ENCODE measurements around the gene HDAC3. TPM values are rescaled to one million over a fixed set of nuclear protein-coding genes. Genes with fewer than 3 reads are reported as not detected.

Gene HDAC3
- total and polyA plus RNA-seq, 11 donors, result 24.5 to 39.0 (median 32.3) TPM

- Histone ChIP-seq H3K9me3 (no peaks in the 10 kb centered on the region), H3K36me3 (peaks cover 0 to 74% (median 35%) of the 10 kb centered on the region in 9 donors)
These were observed 36.5 kb upstream of the HDAC3 start for GRCh38 chr5:141672841-141673813.

GRCh38 chr5:141672071-141672840 is 35.6 kb upstream of the HDAC3 start:
- 93 to 94% (median 94%) methylated on average over 21 to 23 of the region's 23 CpGs for WGBS, 4 donors
- intact Hi-C loops (cut with DNase I), result no loop called here
- Histone ChIP-seq H3K9me3 (no peaks in the 10 kb centered on the region), H3K27ac (no peak overlapping the region), H3K4me3 (no peak overlapping the region), H3K4me1 (peaks cover 0 to 12% (median 0%) of the 10 kb centered on the region in 12 donors), H3K36me3 (peaks cover 0 to 71% (median 36%) of the 10 kb centered on the region in 9 donors), H3K27me3 (no peaks in the 10 kb centered on the region)
- no peak for TF ChIP-seq POLR2A (IDR thresholded peaks at IDR 0.05)
- DNase-seq (no peak), ATAC-seq (peak in 1 of 4 donors; percentile 17)

More at GRCh38 chr5:141672841-141673813, 36.5 kb upstream of the HDAC3 start:
- Histone ChIP-seq H3K27me3 (no peaks in the 10 kb centered on the region), H3K4me1 (peaks cover 0 to 12% (median 0%) of the 10 kb centered on the region in 12 donors), H3K27ac (peak overlapping the region in 2 of 12 donors; percentile 19 to 59), H3K4me3 (no peak overlapping the region)
- DNase-seq (peak in 1 of 5 donors; percentile 39), ATAC-seq (peak in 2 of 4 donors; percentile 65 to 73)
- no peak for TF ChIP-seq POLR2A (IDR thresholded peaks at IDR 0.05)
- TF ChIP-seq CTCF (IDR thresholded peaks at IDR 0.05), result no peak
- intact Hi-C loops (cut with DNase I), result no loop called here
- 77 to 81% (median 79%) methylated on average over 9 to 19 of the region's 19 CpGs for WGBS, 4 donors

- Histone ChIP-seq H3K27ac (no peak overlapping the region), H3K36me3 (peaks cover 0 to 71% (median 38%) of the 10 kb centered on the region in 9 donors), H3K4me3 (no peak overlapping the region), H3K9me3 (no peaks in the 10 kb centered on the region), H3K4me1 (peaks cover 0 to 12% (median 0%) of the 10 kb centered on the region in 12 donors), H3K27me3 (no peaks in the 10 kb centered on the region)
- DNase-seq, result no peak
- intact Hi-C loops (cut with DNase I), result no loop called here
- ATAC-seq, result no peak
- TF ChIP-seq POLR2A (IDR thresholded peaks at IDR 0.05) (no peak), CTCF (IDR thresholded peaks at IDR 0.05) (no peak)
- 83 to 87% (median 86%) methylated on average over 4 of the region's 4 CpGs for WGBS, 4 donors
These were observed 32.9 kb upstream of the HDAC3 start for GRCh38 chr5:141669520-141669919.

GRCh38 chr5:141668601-141669265 is 32.1 kb upstream of the HDAC3 start:
- peaks cover 0 to 12% (median 0%) of the 10 kb centered on the region in 12 donors for H3K4me1 ChIP-seq
- no peak overlapping the region for H3K4me3 ChIP-seq
- no peaks in the 10 kb centered on the region for H3K27me3 ChIP-seq
- peaks cover 0 to 73% (median 45%) of the 10 kb centered on the region in 9 donors for H3K36me3 ChIP-seq
- H3K9me3 ChIP-seq, result no peaks in the 10 kb centered on the region
- no peak overlapping the region for H3K27ac ChIP-seq
- ATAC-seq, result no peak
- intact Hi-C loops (cut with DNase I), result no loop called here
- no peak for DNase-seq
- 71 to 83% (median 77%) methylated on average over 8 of the region's 8 CpGs for WGBS, 4 donors
- TF ChIP-seq POLR2A (IDR thresholded peaks at IDR 0.05) (no peak), CTCF (IDR thresholded peaks at IDR 0.05) (no peak)

Data from heart left ventricle (tissue), 16 donors.